Measurements from ENCODE around the gene ASCC1. TPM values are rescaled to one million over a fixed set of nuclear protein-coding genes. Genes with fewer than 3 reads are reported as not detected.
A peak's percentile ranks its signal among the peaks of the same experiment; 100 is the strongest.

ASCC1 gene
- total and polyA plus RNA-seq, 2 donors (not counting 1 experiment from before 2014, with no cell fraction given): 40.2 to 42.1 TPM

GRCh38 chr10:72257051-72257892, 41.2 kb upstream of the ASCC1 start:
- no peak overlapping the region for H3K4me2 ChIP-seq (ENCODE audit: extremely low read depth, insufficient read depth, low read length)
- no peaks in the 10 kb centered on the region for H3K36me3 ChIP-seq (ENCODE audit: control insufficient read depth, insufficient read depth, low read length)
- no peaks in the 10 kb centered on the region for H3K79me2 ChIP-seq (ENCODE audit: control insufficient read depth, insufficient read depth, low read length)
- H3K4me3 ChIP-seq (replicated peaks in 1 of 4; ENCODE audit: control extremely low read depth in 1 of 4, insufficient read depth in 1 of 4, low read depth in 3 of 4, low read length in 4 of 4): no peak overlapping the region
- no peaks in the 10 kb centered on the region for H3K9me3 ChIP-seq (ENCODE audit: control insufficient read depth, insufficient read depth, low read depth, low read length)
- peaks cover 29% of the 10 kb centered on the region for H3K4me1 ChIP-seq (ENCODE audit: control insufficient read depth, extremely low read depth, insufficient read depth, low read length)
- H4K20me1 ChIP-seq (ENCODE audit: control insufficient read depth, extremely low read depth, insufficient read depth, low read length): no peaks in the 10 kb centered on the region
- peak in 1 of 2 donors; percentile 47 for DNase-seq (ENCODE audit: low read depth in 2 of 2)
- no peak for TF ChIP-seq CTCF (conservative IDR thresholded peaks at IDR 0.05 in 1 of 2, IDR thresholded peaks at IDR 0.05 in 1 of 2; ENCODE audit: low read depth in 1 of 2, low read length in 2 of 2)
- no peak for TF ChIP-seq EZH2 (IDR thresholded peaks at IDR 0.05; ENCODE audit: low read length, missing control alignments)
- no peak overlapping the region for H3K9ac ChIP-seq (ENCODE audit: insufficient read depth, low read length)
- H3K27me3 ChIP-seq (ENCODE audit: control insufficient read depth, insufficient read depth, low read length): no peaks in the 10 kb centered on the region
- no peak overlapping the region for H3K27ac ChIP-seq (ENCODE audit: insufficient read depth, low read length)
- H2AFZ ChIP-seq (ENCODE audit: low read length): no peak overlapping the region

- Histone ChIP-seq H3K79me2 (ENCODE audit: control insufficient read depth, insufficient read depth, low read length) (no peaks in the 10 kb centered on the region), H3K4me3 (replicated peaks in 1 of 4; ENCODE audit: control extremely low read depth in 1 of 4, insufficient read depth in 1 of 4, low read depth in 3 of 4, low read length in 4 of 4) (no peak overlapping the region), H3K9me3 (ENCODE audit: control insufficient read depth, insufficient read depth, low read depth, low read length) (no peaks in the 10 kb centered on the region), H3K4me2 (ENCODE audit: extremely low read depth, insufficient read depth, low read length) (no peak overlapping the region), H3K27ac (ENCODE audit: insufficient read depth, low read length) (no peak overlapping the region), H3K4me1 (ENCODE audit: control insufficient read depth, extremely low read depth, insufficient read depth, low read length) (peaks cover 24% of the 10 kb centered on the region), H3K27me3 (ENCODE audit: control insufficient read depth, insufficient read depth, low read length) (no peaks in the 10 kb centered on the region), H3K9ac (ENCODE audit: insufficient read depth, low read length) (no peak overlapping the region), H4K20me1 (ENCODE audit: control insufficient read depth, extremely low read depth, insufficient read depth, low read length) (no peaks in the 10 kb centered on the region), H3K36me3 (ENCODE audit: control insufficient read depth, insufficient read depth, low read length) (no peaks in the 10 kb centered on the region), H2AFZ (ENCODE audit: low read length) (no peak overlapping the region)
- TF ChIP-seq CTCF (conservative IDR thresholded peaks at IDR 0.05 in 1 of 2, IDR thresholded peaks at IDR 0.05 in 1 of 2; ENCODE audit: low read depth in 1 of 2, low read length in 2 of 2) (no peak), EZH2 (IDR thresholded peaks at IDR 0.05; ENCODE audit: low read length, missing control alignments) (no peak)
- DNase-seq (ENCODE audit: low read depth in 2 of 2): no peak
Observed at GRCh38 chr10:72255977-72256729, 40.1 kb upstream of the ASCC1 start.

GRCh38 chr10:72254813-72255568, 38.9 kb upstream of the ASCC1 start:
- H3K9ac ChIP-seq (ENCODE audit: insufficient read depth, low read length): no peak overlapping the region
- peak overlapping the region; percentile 81 for H2AFZ ChIP-seq (ENCODE audit: low read length)
- H4K20me1 ChIP-seq (ENCODE audit: control insufficient read depth, extremely low read depth, insufficient read depth, low read length): no peaks in the 10 kb centered on the region
- H3K4me3 ChIP-seq (replicated peaks in 1 of 4; ENCODE audit: control extremely low read depth in 1 of 4, insufficient read depth in 1 of 4, low read depth in 3 of 4, low read length in 4 of 4): peak overlapping the region in 1 of 4 experiments; percentile 35
- peak overlapping the region; percentile 31 for H3K27ac ChIP-seq (ENCODE audit: insufficient read depth, low read length)
- no peaks in the 10 kb centered on the region for H3K36me3 ChIP-seq (ENCODE audit: control insufficient read depth, insufficient read depth, low read length)
- peaks cover 24% of the 10 kb centered on the region for H3K4me1 ChIP-seq (ENCODE audit: control insufficient read depth, extremely low read depth, insufficient read depth, low read length)
- peak overlapping the region; percentile 72 for H3K4me2 ChIP-seq (ENCODE audit: extremely low read depth, insufficient read depth, low read length)
- H3K9me3 ChIP-seq (ENCODE audit: control insufficient read depth, insufficient read depth, low read depth, low read length): no peaks in the 10 kb centered on the region
- no peaks in the 10 kb centered on the region for H3K27me3 ChIP-seq (ENCODE audit: control insufficient read depth, insufficient read depth, low read length)
- DNase-seq (ENCODE audit: low read depth in 2 of 2): peak; percentile 52 to 95
- no peaks in the 10 kb centered on the region for H3K79me2 ChIP-seq (ENCODE audit: control insufficient read depth, insufficient read depth, low read length)
- TF ChIP-seq EZH2 (IDR thresholded peaks at IDR 0.05; ENCODE audit: low read length, missing control alignments) (no peak), CTCF (conservative IDR thresholded peaks at IDR 0.05 in 1 of 2, IDR thresholded peaks at IDR 0.05 in 1 of 2; ENCODE audit: low read depth in 1 of 2, low read length in 2 of 2) (no peak)
